NCI-H1436 treated with DMSO at 0.1 percent for 48 hours (cell line): ENCODE measurements around the gene BCAS1.
"Not testable (repeated sequence)": the region's sequence is repeated elsewhere in the genome, so short reads cannot be mapped to it uniquely, and the experiment has no call there.

ENCODE experiments used
- DNase-seq: peaks from one replicate; lab custom pipeline; 2025; lab: John Stamatoyannopoulos, UW

BCAS1 gene

DNA sequence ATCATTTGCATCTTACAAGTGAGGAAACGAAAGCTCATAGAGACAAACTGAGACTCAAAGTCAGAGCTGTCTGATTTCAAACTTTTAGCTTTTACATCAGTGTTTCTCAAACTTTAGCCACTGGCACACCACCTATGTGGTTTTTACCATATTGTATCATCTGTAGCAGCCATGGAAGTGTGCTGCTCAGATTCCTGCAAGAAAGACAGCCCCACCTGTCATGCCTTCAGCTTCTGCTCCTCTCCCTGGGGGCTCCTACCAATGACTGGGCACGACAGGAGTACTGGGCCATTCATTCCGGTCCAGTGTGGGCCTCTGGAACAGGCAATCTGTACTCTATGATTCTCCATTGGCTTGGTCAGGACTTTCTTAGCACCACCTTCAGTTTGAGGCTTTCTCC, 87.0 kb downstream of the BCAS1 start:
- no peak for DNase-seq

DNA sequence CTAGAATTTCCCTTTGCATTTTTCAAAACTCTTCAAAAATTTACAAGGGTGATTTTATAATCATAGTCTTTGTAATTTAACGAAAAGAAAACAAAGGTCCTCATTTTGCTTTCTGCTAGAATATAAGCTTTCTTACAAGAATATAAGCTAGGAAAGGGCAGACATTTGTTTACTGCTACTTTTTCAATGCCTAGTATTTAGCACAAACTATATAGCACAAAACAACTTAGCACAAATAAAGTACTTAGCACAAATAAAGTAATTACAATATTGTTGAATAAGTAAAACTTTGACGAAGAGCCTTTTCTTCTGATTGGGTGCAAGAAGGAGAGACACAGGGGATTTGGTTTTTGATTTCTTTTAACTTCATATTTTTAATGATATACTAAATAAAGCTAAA, 87.8 kb downstream of the BCAS1 start:
- DNase-seq, result no peak

DNA sequence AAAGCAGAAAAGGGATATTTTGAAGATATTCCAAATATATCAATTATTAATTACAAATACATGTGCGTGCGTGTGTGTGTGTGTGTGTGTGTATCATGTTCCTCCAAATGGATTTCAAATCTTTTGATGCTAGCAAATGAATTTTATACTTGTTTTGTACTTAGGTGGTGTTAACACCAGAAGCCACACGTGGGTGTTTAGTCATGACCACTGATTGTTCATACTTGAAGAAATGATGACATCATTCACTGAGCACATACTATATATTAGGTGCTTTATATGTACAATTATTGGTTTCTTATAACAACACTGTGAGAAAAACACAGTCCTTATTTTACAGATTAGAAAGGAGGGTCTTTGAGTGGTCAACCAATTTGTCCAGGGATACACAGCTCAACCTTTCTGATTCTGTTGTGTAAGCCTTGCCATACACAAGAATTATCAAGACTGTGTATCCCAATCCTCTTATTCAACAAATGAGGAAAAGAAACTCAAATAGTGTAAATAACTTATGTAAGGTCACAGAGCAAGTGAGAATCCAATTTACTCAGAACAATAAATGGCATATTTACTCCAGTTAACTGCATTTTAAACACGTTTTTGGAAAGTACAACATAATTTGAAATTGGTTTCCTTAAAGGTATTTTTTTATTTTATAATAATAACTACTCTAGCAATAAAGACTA, 88.5 kb downstream of the BCAS1 start:
- no peak for DNase-seq

DNA sequence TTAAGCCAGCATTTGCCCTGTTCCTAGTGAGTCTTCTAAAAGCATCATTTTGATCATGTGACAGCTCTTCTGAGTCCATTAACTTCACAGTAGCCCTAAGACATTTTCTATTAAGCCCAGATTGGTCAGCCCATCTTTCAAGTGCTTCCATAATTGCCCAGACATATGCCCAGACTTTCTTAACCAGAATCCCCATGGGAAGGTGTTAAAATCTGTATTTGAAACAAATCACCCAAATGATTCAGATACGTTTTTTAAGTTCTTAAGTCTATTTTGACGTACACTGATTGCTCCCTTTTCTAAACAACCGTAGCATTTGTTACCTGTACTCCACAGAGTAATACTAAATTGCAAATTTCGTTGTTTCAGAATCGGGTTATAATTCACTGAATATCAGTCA, 89.3 kb downstream of the BCAS1 start:
- no peak for DNase-seq

DNA sequence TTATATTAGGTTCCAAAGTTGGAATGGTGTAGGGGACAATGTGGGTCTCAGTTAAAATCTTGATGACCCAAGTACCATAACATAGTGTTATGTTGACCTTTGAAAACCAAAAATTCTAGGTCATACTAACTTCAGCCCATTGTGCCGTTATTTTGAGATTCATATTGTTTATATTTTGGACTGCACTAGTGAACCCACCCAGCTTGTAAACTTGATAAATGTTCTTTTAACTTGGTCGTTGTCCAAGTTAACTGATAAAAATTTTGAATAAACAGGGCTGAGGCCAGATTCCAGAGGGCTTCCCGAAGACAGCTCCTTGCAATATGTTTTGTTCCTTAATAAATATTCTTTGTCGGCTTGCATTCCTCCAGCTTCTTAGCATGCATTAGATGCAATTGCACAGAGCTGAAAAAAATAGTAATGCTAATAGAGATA, 90.3 kb downstream of the BCAS1 start:
- DNase-seq, result no peak

DNA sequence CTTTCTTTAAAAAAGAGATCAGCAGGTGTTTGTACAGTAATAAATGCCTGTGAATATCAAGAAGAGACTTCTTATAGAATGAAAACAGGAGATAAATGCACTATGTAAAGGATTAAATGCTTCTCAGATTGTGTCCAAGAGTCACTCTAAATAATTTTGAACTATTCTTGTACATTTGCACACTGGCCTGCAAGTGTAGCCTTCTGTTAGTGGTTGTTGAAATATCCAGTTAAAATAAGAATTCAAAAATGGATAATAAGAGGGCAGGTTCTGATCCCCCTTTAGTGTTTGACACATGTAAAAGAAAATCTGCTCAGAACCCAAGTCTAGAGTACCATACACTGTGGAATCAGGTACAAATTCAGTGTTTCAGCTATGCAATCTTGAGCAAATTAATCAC, 91.9 kb downstream of the BCAS1 start:
- no peak for DNase-seq

DNA sequence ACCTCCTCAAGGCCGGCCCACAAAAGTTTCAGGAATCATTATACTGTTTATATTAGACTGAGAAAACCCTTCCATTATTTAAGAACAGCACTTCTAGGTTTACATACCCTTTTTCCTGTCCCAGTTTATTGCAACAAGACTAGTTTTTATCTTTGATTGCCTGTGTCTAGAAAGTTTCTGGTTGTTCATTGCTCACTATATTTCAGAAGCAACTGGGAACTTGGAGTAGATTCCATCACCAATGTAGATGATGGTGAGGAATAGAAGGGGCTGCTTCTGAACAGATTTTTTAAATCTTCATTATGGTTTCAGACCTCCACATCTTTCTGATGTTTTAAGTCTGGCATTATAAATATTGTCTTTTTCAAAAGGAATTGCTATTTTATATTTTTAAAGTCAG, 93.0 kb downstream of the BCAS1 start:
- DNase-seq, result no peak

DNA sequence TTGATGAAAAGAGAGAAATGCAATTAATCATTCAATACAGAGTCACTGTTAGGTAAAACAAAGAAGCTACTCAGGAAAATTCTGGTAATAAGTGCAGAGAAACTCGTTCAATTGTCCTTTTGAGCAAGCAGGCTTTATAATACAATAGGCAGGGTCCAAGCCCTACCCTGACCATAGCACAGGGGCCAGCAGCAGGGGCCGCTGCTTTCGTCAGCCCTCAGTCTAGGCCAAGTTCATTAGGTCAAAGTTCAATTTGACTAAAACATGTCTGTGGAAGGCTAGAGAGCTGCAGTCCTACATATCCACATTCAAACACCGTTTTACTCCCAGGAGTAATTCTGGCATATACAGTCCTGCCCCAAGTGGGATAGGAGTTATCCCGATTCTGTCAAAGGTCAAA, 94.6 kb downstream of the BCAS1 start:
- DNase-seq, result no peak

DNA sequence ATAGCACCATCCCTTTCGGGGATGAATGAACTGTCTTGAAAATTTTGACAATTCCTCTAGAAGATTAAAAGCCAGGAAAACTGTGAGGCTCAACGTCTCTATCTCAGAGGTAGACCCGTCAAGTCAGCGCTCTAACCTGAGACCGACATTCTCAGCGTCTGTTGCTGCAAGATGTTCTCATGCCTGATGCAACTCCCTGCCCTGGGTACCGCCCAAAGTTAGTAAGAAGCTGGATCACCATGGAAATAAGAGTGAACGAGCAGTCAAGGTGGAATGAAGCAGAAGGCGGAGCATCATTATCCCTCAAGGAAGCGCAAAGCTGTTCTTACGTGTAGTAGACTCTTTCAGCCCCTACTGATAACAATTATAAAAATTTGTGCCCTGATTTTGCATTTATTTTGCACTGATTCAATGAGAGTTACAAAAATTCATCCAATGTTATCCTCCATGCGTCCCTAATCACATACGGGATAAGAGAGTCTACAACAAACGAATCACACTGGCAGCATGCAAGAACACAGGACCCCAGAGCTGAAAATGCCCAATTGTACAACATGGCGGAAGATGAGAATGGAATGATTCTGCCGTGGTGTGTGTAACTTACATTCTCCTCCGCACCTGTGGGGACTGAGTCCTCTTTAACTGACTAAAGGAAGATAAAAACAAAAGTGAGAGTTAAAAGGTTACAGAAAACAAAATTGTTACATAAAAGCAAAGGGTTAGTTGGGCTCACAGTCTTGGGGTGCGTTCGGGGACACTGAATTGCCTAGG, 95.4 kb downstream of the BCAS1 start:
- DNase-seq, result no peak

DNA sequence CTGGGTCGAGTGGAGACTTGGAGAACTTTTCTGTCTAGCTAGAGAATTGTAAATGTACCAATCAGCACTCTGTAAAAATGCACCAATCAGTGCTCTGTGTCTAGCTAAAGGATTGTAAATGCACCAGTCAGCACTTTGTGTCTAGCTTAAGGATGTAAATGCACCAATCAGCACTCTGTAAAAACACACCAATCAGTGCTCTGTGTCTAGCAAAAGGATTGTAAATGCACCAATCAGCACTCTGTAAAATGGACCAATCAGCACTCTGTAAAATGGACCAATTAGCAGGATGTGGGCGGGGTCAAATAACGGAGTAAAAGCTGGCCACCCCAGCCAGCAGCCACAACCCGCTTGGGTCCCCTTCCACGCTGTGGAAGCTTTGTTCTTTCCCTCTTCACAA, 96.5 kb downstream of the BCAS1 start:
- DNase-seq, result not testable (repeated sequence)

DNA sequence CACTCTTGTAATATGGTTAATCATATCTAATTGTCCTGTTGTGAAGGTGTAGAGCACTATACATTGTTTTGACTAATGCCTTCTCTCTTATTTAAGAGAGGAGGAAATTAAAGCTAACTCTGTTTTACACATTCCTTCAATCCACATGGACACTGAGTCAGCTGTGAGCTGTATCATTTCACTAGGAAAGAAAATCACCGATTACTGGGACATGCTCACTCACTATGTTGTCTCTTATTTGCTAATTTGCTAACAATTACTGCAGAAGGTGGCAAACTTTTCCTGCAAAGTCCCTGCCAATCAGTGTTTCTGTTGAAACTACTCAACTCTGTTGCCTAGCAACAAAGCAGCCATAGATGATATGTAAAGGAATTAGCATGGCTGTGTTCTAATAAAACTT, 98.2 kb downstream of the BCAS1 start:
- DNase-seq, result no peak

DNA sequence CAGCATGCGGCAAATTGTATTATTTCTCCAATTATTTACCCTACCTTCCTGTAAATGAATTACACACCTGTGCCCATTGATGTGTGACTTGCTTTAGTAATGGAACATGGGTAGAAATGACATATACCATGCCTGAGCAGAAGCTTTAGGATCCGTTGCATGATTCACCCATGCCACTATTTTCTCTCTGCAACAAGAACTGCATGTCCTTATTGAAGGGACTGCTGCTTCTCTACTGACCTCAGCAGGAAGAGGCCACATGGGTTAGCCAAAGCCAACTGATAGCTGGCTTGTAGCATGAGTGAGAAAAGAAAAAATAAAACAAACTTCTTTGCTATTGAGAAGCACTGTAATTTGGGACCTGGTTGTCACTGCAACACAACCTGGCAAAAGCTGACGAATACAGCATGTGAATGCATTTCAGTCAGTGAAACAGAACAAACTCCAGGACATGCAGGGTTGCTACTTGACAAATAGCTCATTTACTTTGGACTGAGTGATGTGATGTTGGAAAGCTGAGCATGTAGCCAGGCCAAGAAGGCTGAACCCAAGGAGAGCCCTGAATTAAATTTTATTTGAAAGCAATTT, 99.2 kb downstream of the BCAS1 start:
- no peak for DNase-seq

DNA sequence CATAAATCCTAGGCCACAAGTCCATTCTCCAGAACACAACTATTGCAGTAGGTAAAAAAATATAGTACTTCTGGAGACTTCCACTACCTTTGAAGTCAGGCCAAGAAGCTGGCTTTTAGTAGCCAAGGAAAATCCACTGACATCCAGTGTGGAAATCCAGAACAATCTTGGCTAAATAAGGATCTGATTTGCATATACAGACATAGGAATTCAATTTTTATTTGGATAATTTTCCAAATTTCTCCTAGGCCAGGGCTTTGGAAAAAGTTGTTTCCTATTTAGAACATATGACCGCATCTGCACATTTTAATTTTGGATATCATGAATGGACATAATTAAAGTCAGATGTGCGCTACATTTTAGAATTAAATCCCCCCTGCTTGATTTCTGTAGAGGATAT, 100.2 kb downstream of the BCAS1 start:
- DNase-seq, result no peak

DNA sequence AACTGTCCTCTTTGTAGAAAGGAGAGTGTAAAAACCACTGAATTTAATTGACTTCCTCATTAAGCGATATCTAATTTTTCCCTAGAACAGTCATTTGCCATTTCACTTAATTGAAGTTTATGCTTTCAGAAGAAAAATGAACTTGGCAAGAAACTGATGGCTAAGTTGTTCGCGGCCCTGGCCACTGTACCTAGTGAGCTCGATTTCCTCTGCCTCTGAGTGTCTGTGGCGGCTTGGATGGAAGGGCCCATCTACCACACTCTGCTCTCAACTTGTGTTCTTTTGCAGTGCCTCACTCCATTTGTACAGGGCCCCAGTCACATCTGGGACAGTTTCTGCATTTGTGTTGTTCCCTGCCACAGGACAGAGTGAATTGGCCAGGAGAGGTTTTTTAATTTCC, 102.9 kb downstream of the BCAS1 start:
- DNase-seq, result no peak

DNA sequence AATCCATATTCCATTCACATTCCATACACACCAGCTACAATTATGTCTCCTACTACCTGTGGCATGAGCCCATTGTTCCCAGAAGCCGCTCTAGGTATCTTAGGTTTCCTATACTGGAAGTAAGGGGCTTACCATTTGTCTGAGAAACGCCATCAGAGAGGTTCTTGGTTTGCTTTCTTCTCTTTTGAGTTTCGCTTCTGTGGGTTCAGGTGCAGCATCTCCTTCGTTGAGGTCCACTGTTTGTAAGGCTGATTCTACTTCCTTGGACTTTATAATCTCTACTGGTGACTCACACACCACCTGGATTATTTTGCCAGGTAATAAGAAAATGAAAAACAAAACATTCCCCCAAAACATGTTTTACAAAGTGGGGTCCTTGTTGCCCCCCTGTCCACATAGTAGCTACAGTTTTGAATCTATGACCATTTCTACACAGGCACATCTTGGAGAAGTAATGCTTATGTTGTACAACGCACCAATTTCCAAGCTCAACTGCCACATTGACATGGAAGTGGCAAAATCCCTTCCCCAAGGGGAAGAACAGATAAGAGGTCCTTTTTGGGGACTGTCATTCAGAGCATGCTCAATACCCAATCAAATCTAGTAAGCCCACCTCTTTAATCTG, 103.5 kb downstream of the BCAS1 start:
- no peak for DNase-seq

DNA sequence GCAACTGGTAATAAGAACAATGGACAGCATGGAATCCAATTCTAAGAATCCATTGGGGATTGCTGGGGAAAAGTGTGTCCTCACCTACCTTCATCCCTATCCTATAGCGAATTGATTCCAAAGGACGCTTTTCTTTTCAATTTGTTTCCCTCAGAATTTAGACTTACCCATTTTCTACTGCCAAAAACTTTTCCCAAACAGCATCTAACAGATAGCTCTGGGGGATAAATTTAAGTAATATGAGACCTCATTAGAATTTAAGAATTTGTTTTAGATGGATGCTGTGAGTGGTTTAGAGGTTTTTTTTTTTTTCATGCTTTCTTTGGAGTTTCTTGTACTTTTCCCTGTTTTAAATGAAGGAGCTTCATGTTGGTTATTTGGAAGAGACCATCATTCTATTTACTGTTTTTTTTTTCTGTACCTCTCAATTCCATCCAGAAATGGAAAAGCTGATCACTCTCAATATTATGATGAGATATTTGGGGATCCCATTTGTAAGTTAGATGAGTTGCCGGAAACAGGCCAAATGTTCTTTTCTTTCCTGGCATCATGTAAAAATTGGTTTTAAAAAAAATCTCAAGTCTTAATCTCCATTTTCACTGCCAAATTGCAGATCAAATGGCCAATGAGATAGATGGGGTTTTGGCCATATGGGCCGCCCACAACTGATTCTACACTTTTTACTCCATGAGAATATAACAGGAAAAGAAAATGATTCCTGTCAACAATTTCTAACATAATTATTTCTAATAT, 105.7 kb downstream of the BCAS1 start:
- DNase-seq, result no peak

DNA sequence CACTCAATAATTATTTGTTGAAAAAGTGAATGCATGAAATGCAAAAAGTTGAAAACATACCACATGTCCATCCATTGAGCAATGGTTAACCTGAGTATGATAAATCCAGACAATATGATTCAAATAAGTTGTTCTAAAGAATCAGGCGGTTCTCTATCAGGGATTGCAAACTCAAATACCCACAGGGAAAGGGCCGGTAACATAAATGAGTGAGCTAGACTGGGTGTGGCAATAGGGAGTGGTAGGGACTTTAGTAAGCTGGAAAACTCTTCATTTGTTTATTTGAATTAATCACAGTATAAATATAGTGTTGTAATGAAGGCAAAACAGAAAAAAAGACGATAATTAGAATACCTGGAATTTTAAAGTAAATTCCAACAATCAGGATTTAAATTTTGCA, 106.3 kb downstream of the BCAS1 start:
- no peak for DNase-seq

DNA sequence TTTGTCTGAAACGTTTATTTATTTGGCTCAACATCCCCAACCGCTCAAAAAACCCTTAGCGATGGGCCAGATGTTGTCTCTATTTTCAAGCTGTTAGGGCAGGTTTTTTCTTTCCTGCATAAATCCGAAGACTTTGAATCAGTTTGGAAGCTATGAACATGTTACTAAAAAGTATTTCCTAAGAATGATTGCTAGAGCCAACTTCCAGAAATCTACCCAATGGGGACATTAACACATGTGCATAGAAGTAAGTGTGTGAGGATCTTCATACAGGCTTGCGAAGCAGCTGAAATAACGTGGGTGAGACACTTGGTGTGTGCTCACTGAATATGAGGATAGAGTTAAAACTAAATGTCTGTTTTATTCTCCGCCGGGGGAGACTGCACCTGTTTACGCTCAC, 106.8 kb downstream of the BCAS1 start:
- DNase-seq, result no peak

DNA sequence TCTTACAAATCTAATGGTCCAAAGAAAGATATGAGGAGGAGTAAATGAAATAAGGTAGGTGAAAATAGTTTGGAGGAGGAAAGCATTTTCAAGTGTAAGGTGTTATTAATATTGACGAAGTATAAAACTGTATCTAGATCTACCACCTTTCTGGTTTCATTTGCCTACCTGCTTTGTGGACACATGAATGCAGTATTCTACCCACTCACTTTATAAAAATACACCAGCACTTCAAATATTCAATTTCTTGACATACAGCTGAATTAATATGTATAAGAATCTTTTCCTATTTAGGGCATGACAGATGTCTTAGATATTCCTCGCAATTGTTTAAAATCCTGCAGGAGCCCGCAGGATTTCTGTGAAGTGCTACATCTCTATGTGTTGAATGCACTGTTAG, 108.0 kb downstream of the BCAS1 start:
- DNase-seq, result no peak

DNA sequence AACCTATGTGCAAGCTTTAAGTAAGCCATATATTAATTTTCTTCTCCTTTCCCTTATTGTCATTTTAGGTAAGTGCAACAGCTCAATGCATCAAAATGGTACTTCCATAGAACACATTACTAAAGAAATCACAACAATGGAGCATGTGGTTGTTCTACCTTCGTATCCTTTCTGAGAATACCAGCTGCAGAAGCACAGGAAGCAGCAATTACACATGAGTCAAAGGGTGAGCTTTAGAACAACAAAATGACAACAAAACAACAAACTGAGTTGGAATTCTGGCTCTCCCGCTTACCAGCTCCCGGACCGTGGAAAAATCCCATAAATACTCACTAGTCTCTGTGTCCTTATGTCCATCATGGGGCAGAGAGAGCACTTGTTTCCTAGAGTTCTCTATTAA, 108.9 kb downstream of the BCAS1 start:
- DNase-seq, result no peak

DNA sequence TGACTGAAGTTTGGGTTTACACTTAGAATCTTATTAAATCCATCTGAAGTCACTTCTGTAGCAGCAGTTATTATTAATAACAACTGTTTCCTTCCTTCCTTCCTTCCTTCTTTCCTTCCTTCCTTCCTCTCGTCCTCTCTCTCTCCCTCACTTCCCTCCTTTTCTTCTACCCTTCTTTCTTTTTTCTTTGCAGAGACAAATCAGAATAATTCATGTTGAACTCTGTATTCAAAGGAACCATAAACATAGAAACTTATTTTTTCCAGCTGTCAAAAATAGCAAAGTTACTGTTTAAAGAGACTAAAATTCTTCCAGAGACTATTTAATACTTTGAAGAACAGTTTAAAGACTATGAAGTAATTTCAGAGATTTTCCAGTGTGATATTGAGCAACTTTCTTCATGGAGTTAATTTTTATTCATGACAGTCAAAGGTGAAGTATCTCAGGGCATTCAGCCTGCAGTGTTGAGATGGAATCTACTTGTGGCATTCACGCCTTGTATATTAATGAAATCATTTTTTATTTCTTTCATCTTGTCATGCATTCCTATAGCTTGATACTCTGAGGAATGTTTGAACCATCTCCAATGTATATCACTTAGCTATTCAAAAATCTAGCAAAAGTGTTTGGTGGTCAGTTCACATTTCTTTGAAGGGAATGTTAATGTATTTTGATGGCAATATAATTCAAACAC, 109.7 kb downstream of the BCAS1 start:
- no peak for DNase-seq
